Lung microvascular endothelial cell (primary cell): Measurements from ENCODE around the gene ALG1L2. TPM values are rescaled to one million over a fixed set of nuclear protein-coding genes. Genes with fewer than 3 reads are reported as not detected.
A peak's percentile ranks its signal among the peaks of the same experiment; 100 is the strongest.
"Not testable (repeated sequence)": the region's sequence is repeated elsewhere in the genome, so short reads cannot be mapped to it uniquely, and the experiment has no call there.

Experiments
- DNase-seq, 2 donors: peaks; one replicate each; pipeline versions ENCODE4 v3.0.0 to v3.0.0-alpha.2; 2010; ENCODE audit warnings: low read depth in 2 of 2
- total RNA-seq: library from RNA; depleted of rRNA; stranded (reverse); fragments of >200 nt; gene quantifications from 2 replicates; pipeline ENCODE4 v1.2.1, GENCODE V29; 2014

ALG1L2 gene, protein sequence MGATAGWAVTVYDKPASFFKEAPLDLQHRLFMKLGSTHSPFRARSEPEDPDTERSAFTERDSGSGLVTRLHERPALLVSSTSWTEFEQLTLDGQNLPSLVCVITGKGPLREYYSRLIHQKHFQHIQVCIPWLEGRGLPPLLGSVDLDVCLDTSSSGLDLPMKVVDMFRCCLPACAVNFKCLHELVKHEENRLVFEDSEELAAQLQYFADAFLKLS
- not detected in 2 replicates for total RNA-seq

DNA sequence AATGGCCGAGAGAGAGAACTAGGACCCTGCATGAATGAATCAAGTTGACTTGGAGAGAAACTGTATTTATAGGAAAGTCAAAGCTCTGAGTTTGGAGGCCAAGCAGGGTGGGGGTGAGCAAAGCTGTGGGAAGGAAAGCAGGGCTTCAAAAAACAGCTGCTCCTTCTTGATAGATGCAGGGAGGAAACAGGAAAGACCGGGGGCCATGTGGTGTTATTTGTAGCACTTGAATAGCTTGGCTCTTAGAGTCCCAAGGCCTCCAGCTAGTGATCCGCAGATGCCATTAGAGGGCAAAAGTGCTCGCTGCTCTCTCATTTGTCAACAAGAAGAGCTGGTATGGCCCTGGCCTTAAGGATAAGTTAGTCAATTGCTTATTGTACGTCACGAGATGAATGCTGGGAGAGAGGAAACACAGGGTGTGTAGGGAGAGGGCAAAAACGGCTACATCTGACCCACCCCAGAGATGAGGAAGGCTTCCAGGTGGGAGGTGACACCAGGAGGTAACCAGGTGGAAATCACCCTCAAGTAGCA lies at the start of gene ALG1L2:
Gene ALG1L2, plus strand, starts transcription at position 481 of the 531 bp plus-strand sequence. CDS start 186 bp downstream, outside the sequence.
- DNase-seq: peak in 1 of 2 donors; percentile 53

DNA sequence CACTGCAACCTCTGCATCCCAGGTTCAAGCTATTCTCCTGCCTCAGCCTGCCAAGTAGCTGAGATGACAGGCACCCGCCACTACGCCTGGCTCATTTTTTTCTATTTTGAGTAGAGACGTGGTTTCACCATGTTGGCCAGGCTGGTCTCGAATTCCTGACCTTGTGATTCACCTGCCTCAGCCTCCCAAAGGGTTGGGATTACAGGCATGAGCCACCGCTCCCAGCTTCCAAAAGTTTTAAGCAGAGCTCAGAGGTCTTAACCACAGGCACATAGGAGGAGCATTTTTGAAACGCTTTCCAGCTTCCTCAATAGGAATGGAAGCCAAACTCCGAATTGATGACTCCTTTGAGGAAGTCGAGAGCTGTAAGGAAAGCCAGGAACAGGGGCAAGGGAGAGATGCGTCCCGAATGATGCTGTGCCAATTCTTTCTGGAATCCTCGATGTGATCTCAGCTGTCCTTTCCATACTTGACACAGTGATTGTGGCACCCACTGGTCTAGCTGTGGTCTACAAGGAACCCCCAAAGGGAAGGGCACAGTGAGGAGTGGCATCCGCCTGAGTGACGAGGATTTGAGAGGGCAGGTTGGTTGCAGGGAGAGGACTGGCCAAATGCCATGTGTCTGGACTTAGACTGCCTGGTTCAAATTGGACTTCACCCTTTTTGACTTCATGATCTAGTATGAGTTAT lies 44.4 kb upstream of the ALG1L2 start:
- DNase-seq: not testable (repeated sequence)

GRCh38 chr3:130042736-130043135 lies 38.9 kb upstream of the ALG1L2 start:
- not testable (repeated sequence) for DNase-seq

GRCh38 chr3:130043658-130044057 lies 38.0 kb upstream of the ALG1L2 start:
- not testable (repeated sequence) for DNase-seq

GRCh38 chr3:130044370-130044769 lies 37.3 kb upstream of the ALG1L2 start:
- DNase-seq: no peak

DNA sequence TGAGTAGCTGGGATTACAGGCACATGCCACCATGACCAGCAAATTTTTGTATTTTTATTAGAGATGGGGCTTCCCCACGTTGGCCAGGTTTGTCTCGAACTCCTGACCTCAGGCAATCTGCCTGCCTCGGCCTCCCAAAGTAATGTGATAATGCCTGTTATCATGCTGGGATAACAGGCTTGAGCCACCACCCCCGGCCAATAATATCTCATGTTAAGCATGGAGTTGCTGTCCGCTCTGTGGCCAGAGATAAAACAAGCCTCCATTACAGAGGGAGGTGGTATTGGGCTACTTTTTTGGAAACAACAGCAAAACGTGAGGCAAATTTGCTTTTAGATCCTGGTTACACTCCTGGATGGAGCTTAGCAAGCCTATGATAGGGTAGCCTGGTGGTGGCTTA lies 32.9 kb upstream of the ALG1L2 start:
- no peak for DNase-seq

- not testable (repeated sequence) for DNase-seq
Measured at GRCh38 chr3:130052366-130052765, 29.3 kb upstream of the ALG1L2 start.

- not testable (repeated sequence) for DNase-seq
Measured at GRCh38 chr3:130052965-130053364, 28.7 kb upstream of the ALG1L2 start.

GRCh38 chr3:130057536-130058266 lies 23.9 kb upstream of the ALG1L2 start:
- not testable (repeated sequence) for DNase-seq

- DNase-seq: not testable (repeated sequence)
Measured at GRCh38 chr3:130058267-130058657, 23.4 kb upstream of the ALG1L2 start.

DNA sequence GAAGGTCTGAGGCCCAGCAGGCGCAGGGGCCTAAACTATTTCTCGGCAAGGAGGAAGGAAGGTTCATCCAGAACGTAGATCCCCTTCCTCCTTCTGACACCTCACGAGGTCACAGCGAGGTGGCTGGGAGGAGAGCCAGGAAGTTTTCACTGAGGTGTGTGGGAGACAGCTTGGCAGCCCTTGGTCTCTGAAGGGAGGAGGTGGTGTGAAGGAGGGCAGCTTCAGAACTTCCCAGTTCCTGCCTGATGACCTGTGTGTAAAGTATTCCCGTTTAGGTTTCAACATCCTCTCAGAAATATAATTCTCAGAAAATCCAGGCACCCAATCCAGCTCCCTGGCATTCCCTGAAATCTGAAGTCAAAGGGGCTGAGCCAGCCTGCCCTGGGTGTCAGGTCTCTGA lies 22.9 kb upstream of the ALG1L2 start:
- not testable (repeated sequence) for DNase-seq

DNA sequence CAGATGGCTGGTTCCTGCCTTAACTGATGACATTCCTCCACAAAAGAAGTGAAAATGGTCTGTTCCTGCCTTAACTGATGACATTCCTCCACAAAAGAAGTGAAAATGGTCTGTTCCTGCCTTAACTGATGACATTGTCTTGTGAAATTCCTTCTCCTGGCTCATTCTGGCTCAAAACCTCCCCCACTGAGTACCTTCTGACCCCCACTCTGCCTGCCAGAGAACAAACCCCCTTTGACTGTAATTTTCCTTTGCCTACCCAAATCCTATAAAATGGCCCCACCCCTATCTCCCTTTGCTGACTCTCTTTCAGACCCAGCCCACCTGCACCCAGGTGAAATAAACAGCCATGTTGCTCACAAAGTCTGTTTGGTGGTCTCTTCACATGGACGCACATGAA lies 22.5 kb upstream of the ALG1L2 start:
- DNase-seq: not testable (repeated sequence)

DNA sequence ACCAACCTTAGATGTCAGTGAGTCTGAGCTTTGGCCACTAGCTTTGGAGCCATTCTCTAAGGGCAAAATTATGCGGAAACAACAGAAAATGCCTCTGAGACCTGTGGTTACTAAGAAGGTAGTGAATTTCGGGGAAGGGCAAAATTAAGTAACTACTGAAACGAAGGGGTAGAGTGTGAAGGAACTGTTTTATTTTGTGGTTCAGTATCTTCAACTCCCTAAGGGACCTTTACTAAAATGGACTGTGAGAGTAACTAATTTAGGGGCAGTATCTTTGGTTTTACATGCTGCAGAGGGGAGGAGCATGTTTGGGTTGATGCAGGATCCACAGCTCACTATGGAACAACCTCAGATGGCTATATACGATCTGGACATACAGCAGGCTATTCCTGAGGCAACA lies 8.0 kb upstream of the ALG1L2 start:
- no peak for DNase-seq

GRCh38 chr3:130077636-130078035 lies 4.0 kb upstream of the ALG1L2 start:
- no peak for DNase-seq

DNA sequence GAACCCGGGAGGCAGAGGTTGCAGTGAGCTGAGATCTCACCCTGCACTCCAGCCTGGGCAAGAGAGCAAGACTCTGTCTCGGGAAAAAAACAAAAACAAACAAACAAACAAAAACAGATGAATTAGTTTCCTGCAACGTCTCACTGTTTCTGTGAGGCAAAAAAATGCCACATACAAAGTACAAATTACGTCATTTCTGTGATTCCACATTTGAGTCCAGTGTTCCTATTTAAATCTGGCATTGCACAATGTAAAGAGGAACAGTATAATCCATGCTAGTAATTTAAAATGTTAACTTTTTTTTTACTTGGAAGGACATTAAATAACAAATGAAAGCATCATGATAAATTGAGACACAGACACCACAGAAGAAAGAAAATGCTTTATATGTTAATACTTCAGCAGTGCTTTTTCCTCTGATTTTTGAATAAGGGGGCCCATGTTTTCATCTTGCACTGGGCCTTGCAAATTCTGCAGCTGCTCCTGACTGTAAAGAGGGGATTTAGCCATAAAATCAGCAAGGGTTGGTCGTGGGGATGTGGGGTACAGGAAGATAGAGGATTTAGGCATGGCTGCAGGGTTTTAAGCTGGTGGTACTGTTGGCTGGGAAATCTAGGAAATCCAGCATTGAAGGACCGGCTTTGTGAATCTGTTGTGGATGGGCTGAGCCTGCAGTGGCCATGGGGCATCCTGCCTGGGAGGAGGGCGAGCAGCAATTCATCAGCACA lies 1.9 kb downstream of the ALG1L2 start:
- not testable (repeated sequence) for DNase-seq

GRCh38 chr3:130084436-130084980 lies 2.9 kb downstream of the ALG1L2 start:
- no peak for DNase-seq

DNA sequence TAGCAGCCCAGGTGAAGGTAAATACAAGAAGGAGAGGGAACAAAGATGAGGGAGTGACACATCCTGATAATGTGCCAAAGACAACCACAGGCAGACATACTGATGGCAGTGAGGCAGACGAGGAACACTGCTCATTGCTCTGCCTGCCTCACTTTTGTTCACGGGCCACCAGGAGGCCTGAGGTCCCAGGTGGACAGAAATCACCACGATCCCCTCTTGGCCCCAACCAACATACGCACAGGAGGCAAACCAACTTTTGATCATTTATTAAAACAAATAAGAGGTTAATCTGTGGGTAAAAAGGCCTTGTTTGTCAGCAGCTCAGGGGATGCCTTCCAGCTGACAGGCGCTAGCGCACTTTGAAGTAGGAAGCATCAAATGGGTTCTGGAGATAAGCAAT lies 4.2 kb downstream of the ALG1L2 start:
- DNase-seq: no peak

GRCh38 chr3:130086628-130087027 lies 5.0 kb downstream of the ALG1L2 start:
- not testable (repeated sequence) for DNase-seq

GRCh38 chr3:130088061-130088460 lies 6.4 kb downstream of the ALG1L2 start:
- no peak for DNase-seq

DNA sequence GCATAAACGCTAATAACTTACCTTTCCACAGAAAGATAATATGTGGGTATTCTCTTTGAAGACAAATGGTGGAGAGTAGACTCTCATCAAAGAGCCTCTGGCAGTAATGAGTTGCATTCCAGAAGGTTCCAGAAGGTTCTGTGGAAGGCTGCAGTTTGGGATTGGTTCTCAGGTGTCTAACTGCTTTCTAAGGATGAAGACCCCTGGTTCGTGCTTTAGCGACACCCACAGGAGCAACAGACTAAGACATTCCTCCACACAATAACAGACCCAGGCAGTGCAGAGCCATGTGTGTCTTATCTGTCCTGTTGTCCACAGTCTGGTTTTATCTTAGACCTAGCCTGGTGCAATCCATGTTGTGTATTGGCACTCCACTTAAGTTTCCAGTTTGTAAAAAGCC lies 9.1 kb downstream of the ALG1L2 start:
- DNase-seq: not testable (repeated sequence)

DNA sequence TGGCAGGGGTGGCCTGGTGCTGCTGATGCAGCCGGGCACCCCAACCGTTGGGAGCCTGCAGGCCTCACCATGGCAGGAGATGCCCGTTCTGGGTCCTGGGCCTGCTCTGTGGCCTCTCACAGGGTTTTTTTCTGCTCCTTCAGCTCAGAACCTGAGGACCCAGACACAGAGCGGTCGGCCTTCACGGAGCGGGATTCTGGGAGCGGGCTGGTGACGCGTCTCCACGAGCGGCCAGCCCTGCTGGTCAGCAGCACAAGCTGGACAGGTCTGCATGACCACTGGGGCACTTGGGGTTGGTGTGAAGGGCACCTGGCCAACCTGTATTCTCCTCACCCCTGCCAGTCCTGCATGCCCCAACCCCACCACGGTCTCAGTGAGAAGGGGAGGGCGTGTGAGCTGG lies 10.3 kb downstream of the ALG1L2 start:
- DNase-seq: no peak
